LoVo (cell line): ENCODE data around the gene ACBD4.

Experiments
- DNase-seq: peaks from one replicate; pipeline ENCODE4 v3.0.0-alpha.2; 2016; ENCODE audit warnings: low spot score

Gene ACBD4

GRCh38 chr17:45155483-45155882 lies 20.0 kb downstream of the ACBD4 start:
- no peak for DNase-seq

- no peak for DNase-seq
Measured at GRCh38 chr17:45156242-45156641, 20.8 kb downstream of the ACBD4 start.

DNA sequence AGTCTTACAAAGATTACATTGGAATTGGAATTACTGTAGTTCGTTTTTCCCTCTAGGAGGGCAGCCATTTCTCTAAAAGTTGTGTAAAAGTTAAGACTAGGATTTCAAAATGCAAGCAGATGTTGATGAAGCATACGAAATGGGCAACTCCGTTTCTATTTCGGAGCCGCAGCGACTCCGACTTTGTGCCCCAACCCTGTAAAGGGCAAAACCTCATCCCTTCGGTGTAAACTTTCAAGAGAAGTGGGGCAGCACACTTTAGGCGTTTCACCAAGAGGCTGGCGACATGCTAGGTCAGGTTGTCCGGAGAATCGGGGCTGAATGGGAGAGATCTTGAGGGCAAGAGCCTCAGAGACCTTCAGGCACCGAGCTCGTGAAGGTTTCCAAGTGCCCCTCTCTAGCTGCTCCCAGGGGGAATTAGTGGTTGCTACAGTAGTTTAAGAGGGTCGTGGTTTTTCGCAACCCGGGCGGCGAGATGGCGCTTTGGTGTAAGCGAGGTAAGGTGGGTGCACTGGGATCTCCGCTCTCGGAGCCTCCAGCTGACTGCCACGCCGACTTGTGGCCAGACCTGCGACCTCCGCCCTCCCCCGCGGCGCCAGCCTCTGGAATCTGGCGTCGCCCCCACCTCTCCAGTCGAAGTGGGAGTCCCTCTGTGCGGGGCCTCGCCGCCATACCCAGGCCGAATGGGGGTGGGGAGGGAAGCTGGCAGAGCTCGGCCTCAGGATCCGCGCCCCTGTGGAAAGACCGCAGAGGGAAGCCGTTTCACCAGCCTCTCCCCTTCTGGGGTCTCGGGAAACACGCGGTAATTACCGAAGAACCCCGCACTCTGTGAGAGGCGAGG lies 25.2 kb downstream of the ACBD4 start:
- peak; percentile 44 for DNase-seq

GRCh38 chr17:45161288-45162024 lies 26.0 kb downstream of the ACBD4 start, which contains the start of gene HEXIM2:
Gene HEXIM2, plus strand, starts transcription at chr17:45161875. Its CDS starts 919 bp downstream, at chr17:45162794.
- peak; percentile 99 for DNase-seq

GRCh38 chr17:45162025-45162687 lies 26.7 kb downstream of the ACBD4 start:
- no peak for DNase-seq

DNA sequence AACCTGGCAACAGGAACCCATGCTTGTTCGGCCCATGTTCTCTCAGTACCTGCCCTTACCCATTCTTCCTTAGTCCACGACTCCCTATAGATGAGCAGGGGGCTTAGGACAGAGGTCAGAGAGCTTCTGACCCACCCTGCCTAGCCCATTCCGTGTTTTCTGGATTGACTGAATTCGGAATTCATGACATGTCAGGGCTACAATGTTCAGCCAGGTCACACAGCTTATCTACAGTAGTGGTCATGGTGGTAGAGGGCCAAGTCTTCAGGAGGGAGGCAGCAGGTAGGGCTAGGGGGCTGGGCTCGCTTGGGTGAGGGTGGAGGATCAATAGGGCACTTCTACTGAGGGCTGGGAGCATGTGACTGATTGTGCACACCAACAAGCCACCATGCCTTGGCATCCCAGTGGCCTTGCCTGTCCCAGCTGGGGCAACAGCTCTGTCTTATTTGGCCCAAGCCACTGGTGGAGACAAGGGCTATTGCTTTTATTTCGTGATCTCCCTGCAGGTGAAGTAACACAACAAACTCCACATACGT lies 29.3 kb downstream of the ACBD4 start:
- no peak for DNase-seq

DNA sequence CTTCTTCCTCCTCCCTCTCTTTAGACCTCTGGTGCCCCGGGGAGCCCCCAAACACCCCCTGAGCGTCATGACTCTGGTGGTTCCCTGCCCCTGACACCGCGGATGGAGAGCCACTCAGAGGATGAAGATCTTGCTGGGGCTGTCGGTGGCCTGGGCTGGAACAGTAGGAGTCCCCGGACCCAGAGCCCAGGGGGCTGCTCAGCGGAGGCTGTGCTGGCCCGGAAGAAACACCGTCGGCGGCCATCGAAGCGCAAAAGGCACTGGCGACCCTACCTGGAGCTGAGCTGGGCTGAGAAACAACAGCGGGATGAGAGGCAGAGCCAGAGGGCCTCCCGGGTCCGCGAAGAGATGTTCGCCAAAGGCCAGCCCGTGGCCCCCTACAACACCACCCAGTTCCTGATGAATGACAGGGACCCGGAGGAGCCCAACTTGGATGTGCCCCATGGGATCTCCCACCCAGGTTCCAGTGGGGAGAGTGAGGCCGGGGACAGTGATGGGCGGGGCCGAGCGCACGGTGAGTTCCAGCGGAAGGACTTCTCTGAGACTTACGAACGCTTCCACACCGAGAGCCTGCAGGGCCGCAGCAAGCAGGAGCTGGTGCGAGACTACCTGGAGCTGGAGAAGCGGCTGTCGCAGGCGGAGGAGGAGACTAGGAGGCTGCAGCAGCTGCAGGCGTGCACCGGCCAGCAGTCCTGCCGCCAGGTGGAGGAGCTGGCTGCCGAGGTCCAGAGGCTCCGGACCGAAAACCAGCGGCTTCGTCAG lies 33.7 kb downstream of the ACBD4 start:
- DNase-seq, result no peak

DNA sequence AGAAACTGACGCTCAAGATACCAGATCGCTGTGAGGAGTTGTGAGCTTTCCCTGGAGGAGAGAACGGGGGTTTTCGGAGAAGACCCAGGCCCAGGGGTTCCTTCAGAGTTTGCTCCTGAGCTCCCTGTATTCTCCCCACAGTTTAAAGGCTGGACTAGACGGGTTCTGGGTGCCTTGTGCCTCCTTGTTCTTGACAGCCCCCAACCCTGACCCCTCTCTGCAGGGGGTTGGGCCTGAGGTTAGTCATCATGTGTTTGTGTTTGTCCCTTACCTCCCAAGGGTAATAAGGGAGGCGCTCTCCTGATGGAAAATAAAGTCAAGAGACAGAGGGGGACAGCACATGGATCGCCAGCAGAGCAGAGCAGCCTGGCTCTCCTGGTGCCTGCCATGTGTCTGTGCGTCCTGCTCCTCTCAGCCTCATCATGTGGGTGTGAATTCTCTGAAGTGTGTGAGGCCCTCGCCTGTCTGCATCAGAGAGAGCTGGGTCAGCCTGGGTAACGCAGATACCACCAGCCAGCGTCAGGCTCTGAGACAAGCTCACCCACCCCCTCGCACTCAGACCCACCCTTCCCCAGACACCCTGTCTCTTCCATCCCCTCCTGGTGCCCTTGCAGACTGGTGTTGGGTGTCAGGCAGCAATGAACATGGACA lies 34.9 kb downstream of the ACBD4 start:
- no peak for DNase-seq

DNA sequence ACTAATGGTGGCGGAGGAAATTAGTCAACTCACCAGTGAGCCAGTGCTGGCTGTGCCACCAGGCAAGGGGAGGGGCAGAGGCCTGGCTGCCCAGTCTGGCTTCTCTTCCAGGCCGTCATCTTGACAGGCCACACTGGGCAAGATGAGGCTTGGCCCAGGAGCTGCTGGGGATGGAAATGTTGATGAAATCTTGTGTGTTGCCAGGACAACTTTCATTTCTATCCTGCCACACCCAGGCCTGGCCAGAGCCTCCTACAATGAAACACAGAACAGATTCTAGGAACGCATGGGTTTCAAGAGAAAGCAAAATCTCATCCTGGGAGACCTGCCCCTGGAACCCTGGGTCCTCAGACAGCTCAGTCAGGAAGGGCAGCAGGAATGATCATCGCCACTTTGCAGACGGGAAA lies 35.4 kb downstream of the ACBD4 start:
- peak; percentile 32 for DNase-seq

DNA sequence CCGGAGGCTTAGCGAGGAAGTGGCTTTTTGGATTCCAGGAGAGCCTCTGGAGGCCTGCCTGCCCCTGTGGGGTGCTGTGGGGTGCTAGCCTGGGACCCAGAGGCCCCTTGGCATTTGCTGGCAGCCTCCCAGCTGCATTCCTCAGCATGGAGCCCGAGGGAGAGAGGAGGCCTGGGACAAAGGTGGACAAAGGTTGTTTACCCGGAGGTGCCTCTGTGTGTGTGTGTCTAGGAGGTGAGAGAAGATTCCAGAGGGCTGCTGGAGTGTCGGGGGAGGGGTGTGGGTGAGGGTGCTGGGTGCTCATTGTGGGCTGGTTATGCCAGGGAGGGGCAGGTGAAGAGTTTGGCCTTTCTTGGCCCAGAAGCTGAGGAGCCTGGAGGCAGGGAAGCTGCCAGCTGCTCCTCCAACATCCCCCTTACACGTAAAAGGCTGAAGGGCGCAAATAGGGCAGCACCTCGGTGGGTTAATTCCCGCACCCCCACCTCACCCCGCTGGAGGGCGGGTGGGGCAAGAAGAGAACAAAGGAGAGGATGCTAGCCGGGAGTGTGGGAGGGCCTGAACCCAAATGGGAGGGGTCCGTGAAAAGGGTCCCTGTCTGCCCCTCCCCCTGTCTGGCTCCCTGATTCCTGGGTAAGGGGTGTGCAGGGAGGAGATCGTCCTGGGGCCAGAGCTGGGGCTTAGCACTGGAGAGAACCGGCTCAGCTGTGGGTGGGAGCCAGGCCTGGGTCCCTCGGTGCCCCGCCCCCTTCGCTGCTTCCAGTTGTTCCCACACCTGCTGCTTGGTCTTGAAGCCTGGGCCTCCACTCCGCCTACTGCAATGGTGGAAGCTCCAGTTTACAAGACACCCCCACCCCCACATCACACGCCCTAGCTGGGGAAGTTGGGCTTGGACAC lies 36.1 kb downstream of the ACBD4 start:
- DNase-seq, result peak; percentile 44

DNA sequence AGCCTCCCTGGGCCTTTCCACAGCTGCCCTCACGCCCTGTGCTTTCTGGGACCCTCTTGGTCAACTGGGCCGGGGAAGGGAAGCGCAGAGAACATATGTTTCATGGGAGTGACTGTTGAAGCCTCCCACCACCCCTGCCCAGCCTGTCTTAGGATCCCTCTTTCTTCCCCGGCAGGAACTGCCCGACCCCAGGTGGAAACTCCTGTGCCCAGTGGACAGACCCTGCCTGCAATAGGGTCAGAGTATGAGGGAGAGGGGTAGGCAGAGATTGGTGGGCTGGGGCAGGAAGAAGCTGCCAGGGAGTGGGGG lies 36.7 kb downstream of the ACBD4 start:
- DNase-seq, result no peak

- peak; percentile 32 for DNase-seq
Measured at GRCh38 chr17:45172541-45173286, 37.2 kb downstream of the ACBD4 start.

GRCh38 chr17:45175759-45176115 lies 40.2 kb downstream of the ACBD4 start:
- DNase-seq, result no peak

GRCh38 chr17:45177563-45177962 lies 42.1 kb downstream of the ACBD4 start:
- no peak for DNase-seq

GRCh38 chr17:45184144-45184543 lies 48.7 kb downstream of the ACBD4 start:
- DNase-seq, result no peak

DNA sequence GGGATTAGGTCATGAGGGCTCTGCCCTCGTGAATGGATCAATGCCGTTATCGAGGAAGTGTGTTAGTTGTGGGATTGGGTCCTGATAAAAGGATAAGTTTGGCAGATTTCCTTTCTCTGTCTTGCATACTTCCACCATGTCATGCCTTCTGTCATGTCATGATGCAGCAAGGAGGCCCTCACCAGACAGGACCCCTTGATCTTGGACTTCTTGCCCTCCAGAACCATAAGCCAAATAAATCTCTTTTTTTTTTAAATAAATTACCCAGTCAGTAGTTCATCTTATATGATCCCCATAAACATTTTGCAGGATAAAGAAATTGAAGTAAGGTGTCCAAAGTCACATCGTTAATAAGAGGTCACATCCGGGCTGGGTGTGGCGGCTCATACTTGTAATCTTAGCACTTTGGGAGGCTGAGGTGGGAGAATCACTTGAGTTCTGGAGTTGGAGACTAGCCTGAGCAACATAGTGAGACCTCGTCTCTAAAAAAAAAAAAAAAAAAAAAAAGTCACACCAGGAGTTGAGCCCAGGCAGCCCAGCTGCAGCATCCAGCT lies 51.4 kb downstream of the ACBD4 start:
- DNase-seq, result no peak

DNA sequence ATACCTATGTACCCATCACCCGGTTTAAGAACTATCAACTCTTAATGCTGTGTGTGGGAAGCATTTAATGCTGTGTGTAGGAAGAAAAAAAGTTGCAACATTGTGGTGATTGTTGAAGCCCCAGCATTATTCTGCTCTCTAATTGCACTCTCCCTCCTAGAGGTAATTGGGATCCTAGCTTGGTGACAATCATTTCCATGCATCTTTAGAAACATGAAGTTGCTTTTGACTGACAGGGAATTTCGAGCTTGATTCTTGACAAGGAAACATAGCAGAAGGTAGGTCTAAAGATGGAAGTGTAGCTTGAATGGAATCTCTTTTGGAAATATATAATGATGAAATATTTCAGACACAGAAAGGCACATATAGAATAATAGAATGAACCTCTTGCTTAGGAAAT lies 53.5 kb downstream of the ACBD4 start:
- DNase-seq, result no peak

DNA sequence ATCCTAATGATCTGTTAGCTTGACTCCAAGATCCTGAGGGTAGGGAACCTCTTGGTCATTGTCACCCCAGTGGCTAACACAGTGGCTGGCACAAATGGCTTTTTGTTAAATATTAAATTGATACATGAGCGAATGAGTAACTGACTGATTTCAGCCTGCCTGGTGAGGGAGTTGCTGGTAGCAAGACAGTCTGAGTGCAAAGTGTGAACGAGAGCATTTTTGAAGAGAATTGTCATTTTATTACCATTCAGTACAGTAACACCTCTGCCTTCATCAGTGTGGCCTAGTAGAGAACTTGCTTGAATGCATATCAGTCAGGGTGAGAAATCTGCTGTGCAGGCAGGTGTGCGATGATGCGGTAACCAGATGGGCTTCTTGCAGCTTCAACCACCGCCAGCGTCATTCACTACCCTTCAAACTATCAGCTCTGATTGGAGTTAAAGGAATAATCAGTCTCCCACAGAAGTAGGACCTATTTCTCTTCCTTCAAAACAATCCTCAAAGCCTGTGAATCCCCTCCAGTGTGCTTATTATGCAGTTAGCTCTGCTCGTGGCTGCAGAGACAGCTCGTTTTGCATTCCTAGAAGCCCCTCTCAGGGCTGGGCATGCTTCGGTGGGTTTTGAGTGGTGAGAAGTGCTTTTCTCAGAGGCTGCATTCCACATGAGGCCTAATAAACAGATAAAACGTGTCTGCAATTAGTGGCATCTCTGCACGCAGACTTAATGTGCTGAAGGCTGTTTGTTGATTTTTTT lies 55.2 kb downstream of the ACBD4 start:
- no peak for DNase-seq
